ENCODE data around the gene LRRC15. TPM values are rescaled to one million over a fixed set of nuclear protein-coding genes. Genes with fewer than 3 reads are reported as not detected.

LRRC15 gene
- total and polyA plus RNA-seq, 7 donors: 0.01 to 0.09 (median 0.04) TPM; not detected in 4

- Histone ChIP-seq H3K27ac (no peak overlapping the region), H3K27me3 (ENCODE audit: insufficient read depth in 3 of 3, low read length in 2 of 3) (peaks cover 0 to 16% (median 0%) of the 10 kb centered on the region in 3 donors), H3K4me1 (peaks cover 16% of the 10 kb centered on the region), H3K36me3 (ENCODE audit: insufficient read depth in 1 of 2, low read depth in 1 of 2) (no peaks in the 10 kb centered on the region), H3K4me3 (no peak overlapping the region), H3K9me3 (no peaks in the 10 kb centered on the region)
- WGBS, 3 donors: 36 to 64% (median 39%) methylated on average over 3 of the region's 3 CpGs
- intact Hi-C loops (cut with DNase I): no loop called here
- DNase-seq: no peak
- no peak for TF ChIP-seq CTCF (IDR thresholded peaks at IDR 0.05)
- ATAC-seq: peak in 2 of 4 donors; percentile 51
Observed at GRCh38 chr3:194364314-194364651, 5.3 kb downstream of the LRRC15 start.

DNA sequence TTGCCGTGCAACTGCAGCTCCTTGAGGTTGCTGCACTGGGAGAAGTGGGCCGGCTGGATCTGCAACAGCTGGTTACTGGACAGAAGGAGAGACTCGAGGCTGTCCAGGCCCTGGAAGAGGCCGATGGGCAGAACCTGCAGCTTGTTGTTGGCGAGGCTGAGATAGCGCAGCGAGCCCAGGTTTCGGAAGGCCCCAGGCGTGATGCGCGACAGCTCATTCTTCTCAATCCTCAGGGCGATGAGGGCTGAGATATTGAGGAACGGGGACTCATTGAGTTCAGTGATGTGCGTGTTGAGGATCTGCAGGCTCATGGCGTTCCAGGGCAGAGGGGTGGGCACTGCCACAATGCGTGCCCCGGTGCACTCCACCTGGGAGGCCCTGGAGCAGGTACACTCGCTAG lies 9.0 kb downstream of the LRRC15 start:
- intact Hi-C loops (cut with DNase I): no loop called here
- no peak overlapping the region for H3K27ac ChIP-seq
- TF ChIP-seq CTCF (IDR thresholded peaks at IDR 0.05): no peak
- ATAC-seq: no peak
- H3K36me3 ChIP-seq (ENCODE audit: insufficient read depth in 1 of 2, low read depth in 1 of 2): no peaks in the 10 kb centered on the region
- peaks cover 16% of the 10 kb centered on the region for H3K4me1 ChIP-seq
- peaks cover 0 to 5% (median 0%) of the 10 kb centered on the region in 3 donors for H3K27me3 ChIP-seq (ENCODE audit: insufficient read depth in 3 of 3, low read length in 2 of 3)
- DNase-seq: no peak
- 86 to 90% (median 90%) methylated on average over 18 of the region's 18 CpGs for WGBS, 3 donors
- H3K9me3 ChIP-seq: no peaks in the 10 kb centered on the region
- no peak overlapping the region for H3K4me3 ChIP-seq

DNA sequence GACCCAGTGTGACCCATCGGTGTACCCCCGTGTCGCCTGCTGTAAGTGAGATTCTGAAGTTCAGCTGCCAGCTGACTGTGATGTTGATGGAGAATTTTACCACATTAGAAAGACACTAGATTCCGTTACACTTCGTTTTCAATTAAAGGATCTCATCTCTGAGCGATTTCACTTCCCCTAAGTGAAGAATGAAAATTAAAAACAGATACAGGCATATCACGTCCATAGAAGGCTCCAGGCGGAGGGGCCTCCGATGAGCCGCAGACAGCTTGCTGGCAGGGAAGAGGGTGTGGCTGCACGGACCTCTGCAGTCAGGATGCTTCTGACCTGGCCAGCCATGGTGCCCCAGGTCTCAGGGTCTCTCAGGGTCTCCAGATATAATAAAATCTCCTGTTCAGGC lies 11.9 kb downstream of the LRRC15 start:
- H3K27me3 ChIP-seq (ENCODE audit: insufficient read depth in 3 of 3, low read length in 2 of 3): peaks cover 0 to 5% (median 0%) of the 10 kb centered on the region in 3 donors
- H3K9me3 ChIP-seq: no peaks in the 10 kb centered on the region
- intact Hi-C loops (cut with DNase I): no loop called here
- 73 to 82% (median 76%) methylated on average over 11 of the region's 11 CpGs for WGBS, 3 donors
- ATAC-seq (no peak), DNase-seq (no peak)
- no peak overlapping the region for H3K4me3 ChIP-seq
- no peaks in the 10 kb centered on the region for H3K4me1 ChIP-seq
- no peak overlapping the region for H3K27ac ChIP-seq
- no peak for TF ChIP-seq CTCF (IDR thresholded peaks at IDR 0.05)
- no peaks in the 10 kb centered on the region for H3K36me3 ChIP-seq (ENCODE audit: insufficient read depth in 1 of 2, low read depth in 1 of 2)

- H3K4me1 ChIP-seq: no peaks in the 10 kb centered on the region
- no peak for ATAC-seq
- no peak for TF ChIP-seq CTCF (IDR thresholded peaks at IDR 0.05)
- peaks cover 0 to 5% (median 0%) of the 10 kb centered on the region in 3 donors for H3K27me3 ChIP-seq (ENCODE audit: insufficient read depth in 3 of 3, low read length in 2 of 3)
- DNase-seq: no peak
- H3K36me3 ChIP-seq (ENCODE audit: insufficient read depth in 1 of 2, low read depth in 1 of 2): no peaks in the 10 kb centered on the region
- 79 to 82% (median 81%) methylated on average over 7 of the region's 7 CpGs for WGBS, 3 donors
- no peak overlapping the region for H3K27ac ChIP-seq
- no peak overlapping the region for H3K4me3 ChIP-seq
- intact Hi-C loops (cut with DNase I): no loop called here
- no peaks in the 10 kb centered on the region for H3K9me3 ChIP-seq
Observed at GRCh38 chr3:194355379-194355778, 14.2 kb downstream of the LRRC15 start.

- Histone ChIP-seq H3K9me3 (no peaks in the 10 kb centered on the region), H3K4me3 (no peak overlapping the region), H3K4me1 (no peaks in the 10 kb centered on the region), H3K36me3 (ENCODE audit: insufficient read depth in 1 of 2, low read depth in 1 of 2) (no peaks in the 10 kb centered on the region), H3K27me3 (ENCODE audit: insufficient read depth in 3 of 3, low read length in 2 of 3) (peaks cover 0 to 5% (median 0%) of the 10 kb centered on the region in 3 donors), H3K27ac (no peak overlapping the region)
- no peak for DNase-seq
- WGBS, 3 donors: 83 to 88% (median 86%) methylated on average over 2 of the region's 2 CpGs
- no peak for TF ChIP-seq CTCF (IDR thresholded peaks at IDR 0.05)
- intact Hi-C loops (cut with DNase I): no loop called here
- ATAC-seq: no peak
Observed at GRCh38 chr3:194354315-194354714, 15.2 kb downstream of the LRRC15 start.
